K562 (cell line): Measurements from ENCODE around the gene MCAM. TPM values are rescaled to one million over a fixed set of nuclear protein-coding genes. Genes with fewer than 3 reads are reported as not detected.

Experiments used
- ARID4B ChIP-seq: sonication (generic); formaldehyde crosslinking; IDR thresholded peaks from 2 replicates; pipeline ENCODE4 v1.8.0; 2022; ENCODE audit warnings: mild to moderate bottlenecking, missing genetic modification reagents
- ATF2 ChIP-seq: sonication (generic); formaldehyde crosslinking; IDR thresholded peaks from 2 replicates; pipeline ENCODE4 v1.8.1; 2022; ENCODE audit warnings: missing genetic modification reagents
- BRD9 ChIP-seq: fragments of 450-650 bp; IDR thresholded peaks from 2 replicates; pipeline ENCODE4 v1.6.1; 2018; ENCODE audit warnings: low read depth; ENCODE audit not compliant: partially characterized antibody
- CBFB ChIP-seq: sonication (generic); formaldehyde crosslinking; IDR thresholded peaks from 2 replicates; pipeline ENCODE4 v1.4.0; 2020; ENCODE audit warnings: mild to moderate bottlenecking, missing genetic modification reagents
- CEBPG ChIP-seq, 3 experiments: fragments of 200-800 bp in 1 of 3; sonication (Bioruptor generic) in 1 of 3; sonication (generic) in 1 of 3; formaldehyde crosslinking in 1 of 3; IDR thresholded peaks in 2 of 3; conservative IDR thresholded peaks in 1 of 3; 2 replicates each; pipeline versions ENCODE4 v1.6.1 to v1.8.0; 2016 to 2022; ENCODE audit warnings: missing compliant biosample characterization in 2 of 3, missing genetic modification characterization in 2 of 3, mild to moderate bottlenecking in 1 of 3, missing genetic modification reagents in 1 of 3
- NR2C2 ChIP-seq, 2 experiments: fragments of 200-800 bp in 1 of 2; sonication (Bioruptor generic) in 1 of 2; sonication (generic) in 1 of 2; formaldehyde crosslinking in 1 of 2; IDR thresholded peaks; 2 replicates each; pipeline versions ENCODE4 v1.6.1 to v1.8.0; 2016 to 2022; ENCODE audit warnings: mild to moderate bottlenecking in 1 of 2, missing compliant biosample characterization in 1 of 2, missing genetic modification characterization in 1 of 2, missing genetic modification reagents in 1 of 2
- ZC3H4 ChIP-seq: sonication (generic); formaldehyde crosslinking; IDR thresholded peaks from 2 replicates; pipeline ENCODE4 v1.9.0; 2021; ENCODE audit warnings: missing genetic modification reagents, borderline replicate concordance
- ZNF165 ChIP-seq: fragments of 250-450 bp; sonication (Bioruptor Pico); IDR thresholded peaks from 2 replicates; pipeline ENCODE4 v1.4.0; 2020; ENCODE audit warnings: borderline replicate concordance
- polyA plus RNA-seq, 8 experiments: library from polyadenylated mRNA; depleted of rRNA in 4 of 8; stranded (reverse) in 5 of 8; unstranded in 3 of 8; fragments of >200 nt; fragmentation: Nextera tagmentation in 2 of 8; fragmentation: Illumina TruSeq in 1 of 8; extraction: Ambion mirVana in 2 of 8; extraction: Trizol in 1 of 8; gene quantifications; 2 replicates each; pipeline versions ENCODE4 v1.2.1 to v1.2.3, GENCODE V29; 2011 to 2014; ENCODE audit warnings: inconsistent platforms in 1 of 8, missing spikeins in 1 of 8
- total RNA-seq, 7 experiments: library from RNA; depleted of rRNA in 6 of 7; stranded (reverse); fragments of >200 nt in 6 of 7; fragmentation: Illumina TruSeq in 2 of 7; extraction: Trizol in 2 of 7; gene quantifications; 2 replicates each; pipeline versions ENCODE4 v1.2.1 to v1.2.3, GENCODE V29; 2011 to 2021; ENCODE audit warnings: low replicate concordance in 1 of 7
- TF ChIP-seq, protein P1 (sequence below): sonication (generic); formaldehyde crosslinking; IDR thresholded peaks from 2 replicates; pipeline ENCODE4 v1.9.0; 2022; ENCODE audit warnings: mild to moderate bottlenecking, missing genetic modification reagents
- TF ChIP-seq, protein P2 (sequence below): fragments of 250-450 bp; sonication (Bioruptor Pico); IDR thresholded peaks from 2 replicates; pipeline ENCODE4 v1.4.0; 2020; ENCODE audit warnings: mild to moderate bottlenecking, moderate library complexity, borderline replicate concordance
- TF ChIP-seq, protein P3 (sequence below): sonication (generic); formaldehyde crosslinking; IDR thresholded peaks from 2 replicates; pipeline ENCODE4 v1.8.1; 2023; ENCODE audit warnings: mild to moderate bottlenecking, missing genetic modification reagents, moderate library complexity
- TF ChIP-seq, protein P4 (sequence below), 2 experiments: fragments of 250-450 bp in 1 of 2; fragments of 450-650 bp in 1 of 2; sonication (Bioruptor Pico) in 1 of 2; IDR thresholded peaks; 2 replicates each; pipeline versions ENCODE4 v1.6.1 to v1.8.0; 2016 to 2021; ENCODE audit warnings: mild to moderate bottlenecking in 2 of 2, moderate library complexity in 2 of 2, missing compliant biosample characterization in 1 of 2, missing genetic modification characterization in 1 of 2
- TF ChIP-seq, protein P5 (sequence below), 2 experiments: fragments of 450-650 bp; conservative IDR thresholded peaks; 2 replicates each; pipeline ENCODE4 v1.6.1; 2017; ENCODE audit warnings: mild to moderate bottlenecking in 2 of 2, moderate library complexity in 2 of 2

The MCAM gene
- total and polyA plus RNA-seq, 9 of the 15 experiments (the other 6 are each of a cell fraction or from before 2014, with no cell fraction given), result 14.7 to 118 (median 53.6) TPM

- TF ChIP-seq BRD9, result no peak
- TF ChIP-seq ZNF165, result no peak
- TF ChIP-seq, protein P1, sequence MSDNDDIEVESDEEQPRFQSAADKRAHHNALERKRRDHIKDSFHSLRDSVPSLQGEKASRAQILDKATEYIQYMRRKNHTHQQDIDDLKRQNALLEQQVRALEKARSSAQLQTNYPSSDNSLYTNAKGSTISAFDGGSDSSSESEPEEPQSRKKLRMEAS (CRISPR knock-in tag), result no peak
- TF ChIP-seq, protein P2, sequence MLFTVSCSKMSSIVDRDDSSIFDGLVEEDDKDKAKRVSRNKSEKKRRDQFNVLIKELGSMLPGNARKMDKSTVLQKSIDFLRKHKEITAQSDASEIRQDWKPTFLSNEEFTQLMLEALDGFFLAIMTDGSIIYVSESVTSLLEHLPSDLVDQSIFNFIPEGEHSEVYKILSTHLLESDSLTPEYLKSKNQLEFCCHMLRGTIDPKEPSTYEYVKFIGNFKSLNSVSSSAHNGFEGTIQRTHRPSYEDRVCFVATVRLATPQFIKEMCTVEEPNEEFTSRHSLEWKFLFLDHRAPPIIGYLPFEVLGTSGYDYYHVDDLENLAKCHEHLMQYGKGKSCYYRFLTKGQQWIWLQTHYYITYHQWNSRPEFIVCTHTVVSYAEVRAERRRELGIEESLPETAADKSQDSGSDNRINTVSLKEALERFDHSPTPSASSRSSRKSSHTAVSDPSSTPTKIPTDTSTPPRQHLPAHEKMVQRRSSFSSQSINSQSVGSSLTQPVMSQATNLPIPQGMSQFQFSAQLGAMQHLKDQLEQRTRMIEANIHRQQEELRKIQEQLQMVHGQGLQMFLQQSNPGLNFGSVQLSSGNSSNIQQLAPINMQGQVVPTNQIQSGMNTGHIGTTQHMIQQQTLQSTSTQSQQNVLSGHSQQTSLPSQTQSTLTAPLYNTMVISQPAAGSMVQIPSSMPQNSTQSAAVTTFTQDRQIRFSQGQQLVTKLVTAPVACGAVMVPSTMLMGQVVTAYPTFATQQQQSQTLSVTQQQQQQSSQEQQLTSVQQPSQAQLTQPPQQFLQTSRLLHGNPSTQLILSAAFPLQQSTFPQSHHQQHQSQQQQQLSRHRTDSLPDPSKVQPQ (CRISPR knock-in tag), result no peak
- TF ChIP-seq, protein P3, sequence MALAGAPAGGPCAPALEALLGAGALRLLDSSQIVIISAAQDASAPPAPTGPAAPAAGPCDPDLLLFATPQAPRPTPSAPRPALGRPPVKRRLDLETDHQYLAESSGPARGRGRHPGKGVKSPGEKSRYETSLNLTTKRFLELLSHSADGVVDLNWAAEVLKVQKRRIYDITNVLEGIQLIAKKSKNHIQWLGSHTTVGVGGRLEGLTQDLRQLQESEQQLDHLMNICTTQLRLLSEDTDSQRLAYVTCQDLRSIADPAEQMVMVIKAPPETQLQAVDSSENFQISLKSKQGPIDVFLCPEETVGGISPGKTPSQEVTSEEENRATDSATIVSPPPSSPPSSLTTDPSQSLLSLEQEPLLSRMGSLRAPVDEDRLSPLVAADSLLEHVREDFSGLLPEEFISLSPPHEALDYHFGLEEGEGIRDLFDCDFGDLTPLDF (CRISPR knock-in tag), result no peak
- no peak for TF ChIP-seq ZC3H4 (CRISPR knock-in tag)
- no peak for TF ChIP-seq CBFB (CRISPR knock-in tag)
- no peak for TF ChIP-seq ATF2 (CRISPR knock-in tag)
- TF ChIP-seq, protein P4, sequence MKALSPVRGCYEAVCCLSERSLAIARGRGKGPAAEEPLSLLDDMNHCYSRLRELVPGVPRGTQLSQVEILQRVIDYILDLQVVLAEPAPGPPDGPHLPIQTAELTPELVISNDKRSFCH (CRISPR knock-in tag; IDR thresholded peaks at IDR 0.05), result no peak
- TF ChIP-seq, protein P4 (tag; IDR thresholded peaks at IDR 0.05), result 0 out of 2 replicates have a peak, but pooled peaks have one; percentile 14
- TF ChIP-seq, protein P5, sequence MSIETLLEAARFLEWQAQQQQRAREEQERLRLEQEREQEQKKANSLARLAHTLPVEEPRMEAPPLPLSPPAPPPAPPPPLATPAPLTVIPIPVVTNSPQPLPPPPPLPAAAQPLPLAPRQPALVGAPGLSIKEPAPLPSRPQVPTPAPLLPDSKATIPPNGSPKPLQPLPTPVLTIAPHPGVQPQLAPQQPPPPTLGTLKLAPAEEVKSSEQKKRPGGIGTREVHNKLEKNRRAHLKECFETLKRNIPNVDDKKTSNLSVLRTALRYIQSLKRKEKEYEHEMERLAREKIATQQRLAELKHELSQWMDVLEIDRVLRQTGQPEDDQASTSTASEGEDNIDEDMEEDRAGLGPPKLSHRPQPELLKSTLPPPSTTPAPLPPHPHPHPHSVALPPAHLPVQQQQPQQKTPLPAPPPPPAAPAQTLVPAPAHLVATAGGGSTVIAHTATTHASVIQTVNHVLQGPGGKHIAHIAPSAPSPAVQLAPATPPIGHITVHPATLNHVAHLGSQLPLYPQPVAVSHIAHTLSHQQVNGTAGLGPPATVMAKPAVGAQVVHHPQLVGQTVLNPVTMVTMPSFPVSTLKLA (conservative IDR thresholded peaks at IDR 0.05), result no peak
- TF ChIP-seq ARID4B (CRISPR knock-in tag), result no peak
- TF ChIP-seq CEBPG (CRISPR knock-in tag; IDR thresholded peaks at IDR 0.05), result no peak
- TF ChIP-seq CEBPG (tag; conservative IDR thresholded peaks at IDR 0.05 in 1 of 2, IDR thresholded peaks at IDR 0.05 in 1 of 2), result peak; percentile 17 to 30; a peak in 1 of 4 replicates
- no peak for TF ChIP-seq NR2C2 (CRISPR knock-in tag; IDR thresholded peaks at IDR 0.05)
- TF ChIP-seq NR2C2 (tag; IDR thresholded peaks at IDR 0.05), result no peak
These were observed 5.4 kb upstream of the MCAM start (continued) for GRCh38 chr11:119322360-119322739.
